NCI-H2029 (cell line): ENCODE measurements around the gene ALDH1A2.
A peak's percentile ranks its signal among the peaks of the same experiment; 100 is the strongest.

Source experiments
- DNase-seq: peaks from one replicate; lab custom pipeline; 2025; lab: John Stamatoyannopoulos, UW

The ALDH1A2 gene

GRCh38 chr15:57994221-57995049 lies 71.1 kb downstream of the ALDH1A2 start:
- DNase-seq = peak; percentile 50

GRCh38 chr15:57993409-57994145 lies 71.9 kb downstream of the ALDH1A2 start:
- DNase-seq = no peak

- DNase-seq = peak; percentile 1
Observed at GRCh38 chr15:57992761-57993355, 72.7 kb downstream of the ALDH1A2 start.

- DNase-seq = no peak
Observed at GRCh38 chr15:57973534-57973933, 92.0 kb downstream of the ALDH1A2 start.

- peak; percentile 10 for DNase-seq
Observed at GRCh38 chr15:57972864-57973263, 92.6 kb downstream of the ALDH1A2 start.

GRCh38 chr15:57969996-57970395 lies 95.5 kb downstream of the ALDH1A2 start:
- DNase-seq = no peak

- DNase-seq = no peak
Observed at GRCh38 chr15:57969355-57969754, 96.2 kb downstream of the ALDH1A2 start.

- no peak for DNase-seq
Observed at GRCh38 chr15:57962887-57963286, 102.6 kb downstream of the ALDH1A2 start.

GRCh38 chr15:57961919-57962318 lies 103.6 kb downstream of the ALDH1A2 start:
- DNase-seq = no peak

- DNase-seq = no peak
Observed at GRCh38 chr15:57957113-57957512, 108.4 kb downstream of the ALDH1A2 start.

- no peak for DNase-seq
Observed at GRCh38 chr15:57953874-57954273, 111.6 kb downstream of the ALDH1A2 start.

GRCh38 chr15:57951328-57951932 lies 114.1 kb downstream of the ALDH1A2 start:
- no peak for DNase-seq

GRCh38 chr15:57950381-57950946 lies 115.0 kb downstream of the ALDH1A2 start:
- DNase-seq = no peak

- no peak for DNase-seq
Observed at GRCh38 chr15:57949374-57949943, 116.1 kb downstream of the ALDH1A2 start.

GRCh38 chr15:57948351-57949289 lies 116.9 kb downstream of the ALDH1A2 start:
- no peak for DNase-seq

GRCh38 chr15:57947781-57948180 lies 117.7 kb downstream of the ALDH1A2 start:
- no peak for DNase-seq

- DNase-seq = no peak
Observed at GRCh38 chr15:57947282-57947681, 118.2 kb downstream of the ALDH1A2 start.

GRCh38 chr15:57946491-57947048 lies 118.9 kb downstream of the ALDH1A2 start:
- DNase-seq = no peak

- no peak for DNase-seq
Observed at GRCh38 chr15:57945616-57946015, 119.9 kb downstream of the ALDH1A2 start.

- DNase-seq = no peak
Observed at GRCh38 chr15:57943754-57944420, 121.6 kb downstream of the ALDH1A2 start.
